Thymus (tissue), 11 donors: ENCODE measurements around the gene MYADM. TPM values are rescaled to one million over a fixed set of nuclear protein-coding genes. Genes with fewer than 3 reads are reported as not detected.

Experiments used
- DNase-seq, 9 donors: peaks; one replicate each; pipeline ENCODE4 v3.0.0-alpha.2; 2013; ENCODE audit warnings: low spot score in 9 of 9, low read depth in 6 of 9, missing footprints in 1 of 9
- H3K27ac ChIP-seq, 2 donors: one replicate each; pipeline ENCODE4 v1.5.1; 2013; ENCODE audit warnings: control low read depth in 1 of 2, low read depth in 1 of 2, low read length in 1 of 2, mild to moderate bottlenecking in 1 of 2, moderate library complexity in 1 of 2
- H3K27me3 ChIP-seq, 2 donors: one replicate each; pipeline ENCODE4 v1.5.1; 2013; ENCODE audit warnings: low read length in 1 of 2; ENCODE audit not compliant: control insufficient read depth in 2 of 2, insufficient read depth in 1 of 2
- H3K36me3 ChIP-seq, 2 donors: one replicate each; pipeline ENCODE4 v1.5.1; 2013; ENCODE audit warnings: low read length in 1 of 2, mild to moderate bottlenecking in 1 of 2, moderate library complexity in 1 of 2; ENCODE audit not compliant: control insufficient read depth in 2 of 2, insufficient read depth in 2 of 2
- H3K4me1 ChIP-seq, 2 donors: one replicate each; pipeline ENCODE4 v1.5.1; 2013; ENCODE audit warnings: low read length in 2 of 2; ENCODE audit not compliant: control insufficient read depth in 2 of 2, insufficient read depth in 2 of 2
- H3K4me3 ChIP-seq, 2 donors: one replicate each; pipeline ENCODE4 v1.5.1; 2013; ENCODE audit warnings: low read length in 2 of 2, control low read depth in 1 of 2, mild to moderate bottlenecking in 1 of 2
- H3K9me3 ChIP-seq, 2 donors: one replicate each; pipeline ENCODE4 v1.5.1; 2013; ENCODE audit warnings: low read length in 1 of 2, mild to moderate bottlenecking in 1 of 2; ENCODE audit not compliant: control insufficient read depth in 2 of 2, insufficient read depth in 1 of 2
- WGBS: extraction: QIAGEN DNeasy Blood & Tissue Kit; methylation state at CpG from one replicate; pipeline ENCODE4 v1.1.7; 2013; 5-methylcytosine and 5-hydroxymethylcytosine counted together
- polyA plus RNA-seq: library from polyadenylated mRNA; stranded (reverse); fragments of 200-250 nt; gene quantifications from one replicate; pipeline ENCODE4 v1.2.3, GENCODE V29; 2013
- total RNA-seq: library from RNA; stranded (reverse); fragments of 120-200 nt; gene quantifications from one replicate; pipeline ENCODE4 v1.2.4, GENCODE V29; 2013
- donor health status: healthy.

MYADM gene
- total and polyA plus RNA-seq, 2 donors: 4.5 to 34.4 TPM

DNA sequence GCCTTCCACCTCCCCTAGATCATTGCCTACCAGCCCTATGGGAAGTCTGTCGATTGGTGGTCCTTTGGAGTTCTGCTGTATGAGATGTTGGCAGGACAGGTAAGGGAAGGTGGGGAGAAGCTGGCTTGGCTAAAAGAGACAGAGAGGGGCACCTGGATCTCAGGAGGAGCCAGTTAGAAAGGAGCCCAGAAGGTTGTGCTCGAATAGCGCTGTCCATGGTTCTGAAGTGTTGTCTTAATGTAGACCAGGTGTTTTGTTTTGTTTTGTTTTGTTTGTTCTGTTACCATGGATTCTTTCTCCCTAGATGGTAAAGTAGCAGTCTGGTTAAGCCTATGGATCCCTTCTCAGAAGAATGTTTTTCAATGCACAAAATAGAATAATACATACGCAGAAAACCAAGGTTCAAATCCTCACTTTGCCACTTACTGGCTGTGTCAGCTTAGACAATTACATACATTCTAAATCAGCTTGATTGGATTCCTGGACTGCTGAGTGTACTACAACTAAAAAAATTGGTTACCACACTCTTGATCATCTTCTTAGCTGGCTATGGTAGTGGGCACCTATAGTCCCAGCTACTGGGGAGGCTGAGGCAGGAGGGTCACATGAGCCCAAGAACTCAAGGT is 35.5 kb downstream of the MYADM start:
- Histone ChIP-seq H3K36me3 (no peaks in the 10 kb centered on the region), H3K9me3 (no peaks in the 10 kb centered on the region), H3K27ac (no peak overlapping the region), H3K4me1 (peaks cover 0 to 3% of the 10 kb centered on the region in 2 donors), H3K4me3 (no peak overlapping the region), H3K27me3 (peaks cover 20 to 41% of the 10 kb centered on the region in 2 donors)
- 42% methylated on average over 4 of the region's 4 CpGs for WGBS
- DNase-seq: peak in 8 of 9 donors; percentile 70 to 88 (median 79)

DNA sequence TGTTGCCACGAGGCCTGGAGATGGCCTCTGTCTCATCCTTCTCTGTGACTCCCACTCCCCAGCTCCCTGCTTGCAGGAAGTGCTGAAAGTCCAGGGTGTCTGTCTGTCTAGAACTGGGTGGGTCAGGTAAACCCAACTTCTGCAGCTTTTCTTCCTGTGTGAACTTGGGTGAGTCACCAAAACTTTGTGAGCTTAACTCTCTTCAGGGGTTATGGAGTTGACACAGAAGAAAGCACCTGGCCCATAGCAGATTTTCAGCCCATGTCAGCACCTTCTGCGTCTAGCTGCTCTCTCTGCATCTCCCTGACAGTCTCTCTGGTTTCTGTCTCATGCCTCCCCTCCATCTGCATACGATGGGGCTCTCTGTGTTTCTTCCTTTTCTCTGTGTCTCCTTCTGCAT is 37.2 kb downstream of the MYADM start:
- Histone ChIP-seq H3K27ac (no peak overlapping the region), H3K27me3 (peaks cover 35 to 48% of the 10 kb centered on the region in 2 donors)

DNA sequence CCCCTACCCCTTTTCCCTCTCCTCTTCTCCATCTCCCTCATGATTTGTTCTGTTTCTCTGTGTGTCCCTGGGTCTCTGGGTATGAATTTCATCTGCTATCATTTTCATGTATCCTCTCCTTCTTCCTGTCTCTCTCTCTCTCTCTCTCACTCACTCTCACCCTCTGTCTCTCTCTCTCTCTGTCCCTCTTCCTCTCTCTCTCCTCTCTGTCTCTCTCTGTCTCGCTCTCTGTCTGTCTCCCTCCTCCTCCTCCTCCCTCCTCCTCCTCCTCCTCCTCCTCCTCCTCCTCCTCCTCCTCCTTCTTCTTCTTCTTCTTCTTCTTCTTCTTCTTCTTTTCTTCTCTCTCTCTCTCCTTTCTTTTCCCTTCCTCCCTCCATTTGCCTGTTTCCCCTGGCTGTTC is 38.1 kb downstream of the MYADM start:
- WGBS: 68% methylated on average over 1 of the region's 1 CpG
- peaks cover 0 to 3% of the 10 kb centered on the region in 2 donors for H3K4me1 ChIP-seq
- H3K27ac ChIP-seq: no peak overlapping the region
- no peaks in the 10 kb centered on the region for H3K9me3 ChIP-seq
- H3K27me3 ChIP-seq: peaks cover 40 to 57% of the 10 kb centered on the region in 2 donors
- H3K4me3 ChIP-seq: no peak overlapping the region
- H3K36me3 ChIP-seq: no peaks in the 10 kb centered on the region
- no peak for DNase-seq

More for the DNA sequence above, 37.2 kb downstream of the MYADM start:
- DNase-seq: no peak
- Histone ChIP-seq H3K4me3 (no peak overlapping the region), H3K9me3 (no peaks in the 10 kb centered on the region), H3K4me1 (peaks cover 0 to 3% of the 10 kb centered on the region in 2 donors), H3K36me3 (no peaks in the 10 kb centered on the region)
- WGBS: 41% methylated on average over 3 of the region's 3 CpGs

DNA sequence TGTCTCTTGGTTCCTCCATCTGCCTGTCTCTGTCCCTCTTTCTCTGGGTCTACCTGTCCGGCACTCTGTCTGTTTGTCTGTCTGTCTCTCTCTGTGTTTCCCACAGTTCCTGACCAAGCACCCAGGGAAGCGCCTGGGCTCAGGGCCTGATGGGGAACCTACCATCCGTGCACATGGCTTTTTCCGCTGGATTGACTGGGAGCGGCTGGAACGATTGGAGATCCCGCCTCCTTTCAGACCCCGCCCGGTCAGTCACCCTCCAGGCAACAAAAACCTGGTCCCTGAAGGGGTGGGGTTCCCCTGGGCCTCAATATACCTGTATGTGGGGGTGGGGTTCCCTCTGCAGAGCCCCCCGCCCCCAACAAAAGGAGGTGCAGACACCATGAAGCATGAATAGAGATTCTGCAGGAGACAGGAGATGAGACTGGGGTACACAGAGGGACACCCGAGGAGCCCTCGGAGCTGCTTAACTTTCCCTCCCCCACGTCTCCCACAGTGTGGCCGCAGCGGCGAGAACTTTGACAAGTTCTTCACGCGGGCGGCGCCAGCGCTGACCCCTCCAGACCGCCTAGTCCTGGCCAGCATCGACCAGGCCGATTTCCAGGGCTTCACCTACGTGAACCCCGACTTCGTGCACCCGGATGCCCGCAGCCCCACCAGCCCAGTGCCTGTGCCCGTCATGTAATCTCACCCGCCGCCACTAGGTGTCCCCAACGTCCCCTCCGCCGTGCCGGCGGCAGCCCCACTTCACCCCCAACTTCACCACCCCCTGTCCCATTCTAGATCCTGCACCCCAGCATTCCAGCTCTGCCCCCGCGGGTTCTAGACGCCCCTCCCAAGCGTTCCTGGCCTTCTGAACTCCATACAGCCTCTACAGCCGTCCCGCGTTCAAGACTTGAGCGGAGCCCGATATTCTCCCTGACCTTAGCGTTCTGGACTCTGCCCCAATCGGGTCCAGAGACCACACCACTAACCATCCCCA is 38.8 kb downstream of the MYADM start:
- H3K4me3 ChIP-seq: no peak overlapping the region
- no peaks in the 10 kb centered on the region for H3K36me3 ChIP-seq
- DNase-seq: peak in 3 of 9 donors; percentile 4 to 52 (median 47)
- WGBS: 14% methylated on average over 48 of the region's 48 CpGs
- no peaks in the 10 kb centered on the region for H3K9me3 ChIP-seq
- no peak overlapping the region for H3K27ac ChIP-seq
- H3K4me1 ChIP-seq: peaks cover 0 to 3% of the 10 kb centered on the region in 2 donors
- H3K27me3 ChIP-seq: peaks cover 44 to 64% of the 10 kb centered on the region in 2 donors

DNA sequence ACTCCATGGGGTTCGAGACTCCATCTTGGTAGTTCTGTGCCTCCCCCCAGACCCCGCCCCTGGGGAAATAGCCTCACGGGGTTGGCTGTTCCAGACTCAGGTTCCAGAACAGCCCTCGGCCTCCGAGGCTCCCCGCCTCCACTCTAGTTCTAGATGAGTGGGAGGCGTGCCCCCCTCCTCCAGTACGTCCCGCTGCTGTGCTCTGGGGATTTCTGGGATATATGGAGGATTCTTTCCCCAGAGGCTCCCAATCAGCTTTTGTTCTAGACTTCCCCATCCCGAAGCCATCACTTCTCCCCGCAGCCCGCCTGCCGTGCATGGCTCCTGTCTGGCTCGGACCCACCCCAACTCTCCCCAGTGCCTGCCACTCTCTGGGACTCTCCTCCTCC is 39.5 kb downstream of the MYADM start:
- Histone ChIP-seq H3K36me3 (no peaks in the 10 kb centered on the region), H3K4me1 (peaks cover 0 to 3% of the 10 kb centered on the region in 2 donors), H3K9me3 (no peaks in the 10 kb centered on the region), H3K27ac (no peak overlapping the region), H3K4me3 (no peak overlapping the region), H3K27me3 (peaks cover 49 to 71% of the 10 kb centered on the region in 2 donors)
- WGBS: 34% methylated on average over 14 of the region's 14 CpGs
- no peak for DNase-seq

DNA sequence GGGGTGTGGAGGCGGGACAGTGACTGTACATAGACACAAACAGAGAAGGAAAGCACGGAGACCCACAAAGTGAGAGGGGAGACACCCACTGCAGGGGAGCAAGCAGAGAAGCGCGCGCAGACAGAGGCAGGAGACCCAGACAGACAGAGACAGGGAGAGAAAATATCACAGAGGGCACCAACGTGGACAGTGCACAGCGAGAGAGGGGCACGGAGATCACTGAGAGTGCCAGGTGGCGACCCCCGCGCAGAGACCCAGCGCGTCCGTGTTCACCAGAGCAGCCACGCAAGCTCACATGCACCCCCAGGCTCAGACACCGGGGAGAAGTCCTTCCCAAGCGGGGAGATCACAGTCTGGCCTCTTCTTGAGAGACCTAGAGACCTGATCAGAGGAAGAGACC is 40.0 kb downstream of the MYADM start:
- Histone ChIP-seq H3K36me3 (no peaks in the 10 kb centered on the region), H3K27me3 (peaks cover 51 to 76% of the 10 kb centered on the region in 2 donors), H3K9me3 (no peaks in the 10 kb centered on the region), H3K27ac (no peak overlapping the region), H3K4me3 (no peak overlapping the region), H3K4me1 (peaks cover 0 to 3% of the 10 kb centered on the region in 2 donors)
- 18% methylated on average over 17 of the region's 17 CpGs for WGBS
- DNase-seq: no peak

DNA sequence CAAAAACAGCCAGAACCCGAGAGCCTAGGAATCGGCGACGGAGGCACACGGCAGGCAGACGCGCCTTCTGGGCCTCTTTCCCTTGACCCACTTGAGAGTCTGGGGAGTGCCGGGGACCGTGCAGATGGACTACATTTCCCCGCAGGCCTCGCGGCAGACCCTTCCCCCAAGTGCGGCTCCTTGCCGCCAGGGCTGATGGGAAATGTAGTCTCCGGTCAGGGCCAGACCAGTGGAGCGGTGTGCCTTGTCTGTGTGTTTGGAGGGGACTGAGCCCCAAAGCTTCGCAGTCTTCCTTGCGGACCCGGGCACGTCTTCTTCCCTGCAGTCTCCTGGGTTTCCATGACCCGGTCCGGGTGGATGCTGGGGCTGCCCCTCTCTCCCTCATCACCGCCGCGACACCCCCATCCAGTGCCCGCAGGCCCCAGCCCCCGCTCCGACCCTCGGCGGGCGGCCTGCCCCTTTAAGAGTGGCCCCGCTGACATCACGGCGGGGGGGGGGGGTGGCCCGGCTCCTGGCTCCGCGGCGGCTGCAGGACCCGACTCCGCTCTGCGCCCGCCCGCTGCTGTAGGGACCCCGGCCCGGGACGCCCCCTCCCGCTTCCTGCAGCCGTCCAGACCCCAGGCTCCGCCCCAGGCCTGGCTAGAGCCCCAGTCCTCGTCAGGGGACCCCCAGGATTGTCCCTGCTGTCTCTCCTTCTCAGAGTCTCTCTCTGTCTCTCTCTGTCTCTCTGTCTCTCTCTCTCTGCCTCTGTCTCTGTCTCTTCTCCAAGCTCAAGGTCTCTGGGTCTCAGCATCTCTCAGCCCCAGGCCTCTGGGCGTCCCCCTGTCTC is 40.6 kb downstream of the MYADM start:
- Histone ChIP-seq H3K27ac (no peak overlapping the region), H3K27me3 (peaks cover 51 to 78% of the 10 kb centered on the region in 2 donors), H3K4me1 (peaks cover 0 to 3% of the 10 kb centered on the region in 2 donors), H3K36me3 (no peaks in the 10 kb centered on the region), H3K4me3 (no peak overlapping the region), H3K9me3 (no peaks in the 10 kb centered on the region)
- WGBS: 5% methylated on average over 51 of the region's 51 CpGs
- peak in 3 of 9 donors; percentile 57 to 58 (median 57) for DNase-seq

DNA sequence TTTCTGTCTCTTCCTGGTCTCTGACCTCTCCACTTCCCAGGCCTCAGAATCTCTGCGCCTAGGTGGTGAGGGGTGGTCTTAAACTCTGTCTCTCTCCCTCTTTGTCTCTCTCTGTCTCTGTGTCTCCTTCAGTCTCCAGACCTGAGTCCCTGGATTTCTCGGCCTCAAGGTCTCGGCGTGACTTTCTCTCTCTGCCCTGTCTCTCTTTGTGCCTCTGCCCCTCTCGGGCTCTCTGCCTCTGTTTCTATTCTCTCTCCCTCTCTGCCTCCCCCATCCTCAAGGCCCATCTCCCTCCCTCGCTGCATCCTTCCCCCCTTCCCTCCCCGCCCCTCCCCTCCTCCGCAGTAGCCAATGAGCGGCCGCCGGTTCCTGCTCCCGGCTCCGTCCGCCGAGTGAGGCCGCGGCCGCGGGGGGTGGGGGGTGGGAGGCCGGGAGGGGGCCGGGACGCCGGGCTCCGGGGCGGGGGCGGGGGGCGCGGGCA is 41.3 kb downstream of the MYADM start, which contains the start of gene CACNG7:
Gene CACNG7, plus strand, starts transcription at position 344 of the 481 bp plus-strand sequence. CDS start 3,554 bp downstream, outside the sequence.
- DNase-seq: no peak
- Histone ChIP-seq H3K4me1 (peaks cover 0 to 3% of the 10 kb centered on the region in 2 donors), H3K4me3 (no peak within 1 kb of the TSS), H3K9me3 (no peaks in the 10 kb centered on the region), H3K27ac (no peak within 1 kb of the TSS), H3K27me3 (peaks cover 51 to 78% of the 10 kb centered on the region in 2 donors), H3K36me3 (no peaks in the 10 kb centered on the region)
- 4% methylated on average over 27 of the region's 28 CpGs for WGBS
